HCT116 (cell line): ENCODE results near the gene SNHG17. TPM values are rescaled to one million over a fixed set of nuclear protein-coding genes. Genes with fewer than 3 reads are reported as not detected.

Source experiments
- CBX3 ChIP-seq: IDR thresholded peaks from 2 replicates; pipeline ENCODE4 v1.6.1; 2012; ENCODE audit warnings: low read depth
- EZH2 ChIP-seq: fragments of 200-600 bp; sonication (generic); IDR thresholded peaks from 2 replicates; pipeline ENCODE4 v1.6.1; 2017; ENCODE audit warnings: antibody characterized with exemption, mixed run types
- EZH2phosphoT487 ChIP-seq: fragments of 200-600 bp; IDR thresholded peaks from 2 replicates; pipeline ENCODE4 v1.6.1; 2018; ENCODE audit warnings: antibody characterized with exemption, borderline replicate concordance
- FOSL1 ChIP-seq: IDR thresholded peaks from 2 replicates; pipeline ENCODE4 v1.6.1; 2012; ENCODE audit warnings: low read depth
- POLR2AphosphoS5 ChIP-seq: IDR thresholded peaks from 2 replicates; pipeline ENCODE4 v1.6.1; 2011; ENCODE audit warnings: mild to moderate bottlenecking, low read depth, low read length, moderate library complexity
- REST ChIP-seq: IDR thresholded peaks from 2 replicates; pipeline ENCODE4 v1.6.1; 2012; ENCODE audit warnings: low read depth
- SP1 ChIP-seq: IDR thresholded peaks from 2 replicates; pipeline ENCODE4 v1.6.1; 2012; ENCODE audit warnings: low read depth
- YY1 ChIP-seq: IDR thresholded peaks from 2 replicates; pipeline ENCODE4 v1.6.1; 2011; ENCODE audit warnings: low read length, low read depth, moderate library complexity, mild to moderate bottlenecking; ENCODE audit not compliant: insufficient replicate concordance; ENCODE audit errors: extremely low read depth
- ZBTB33 ChIP-seq: IDR thresholded peaks from 2 replicates; pipeline ENCODE4 v1.6.1; 2011; ENCODE audit warnings: mild to moderate bottlenecking, low read length, moderate library complexity; ENCODE audit not compliant: insufficient replicate concordance; ENCODE audit errors: extremely low read depth
- ZNF274 ChIP-seq: fragments of 200-500 bp; sonication (Bioruptor generic); IDR thresholded peaks from 2 replicates; pipeline ENCODE4 v1.6.1; 2014; ENCODE audit warnings: mild to moderate bottlenecking, low read depth, low read length, inconsistent platforms
- total RNA-seq: library from RNA; stranded (reverse); gene quantifications from one replicate; pipeline ENCODE4 v1.2.1, GENCODE V29; 2021; ENCODE audit not compliant: unreplicated experiment

The SNHG17 gene
- total RNA-seq, 1 experiment from 2014 or later = 65.7 TPM

DNA sequence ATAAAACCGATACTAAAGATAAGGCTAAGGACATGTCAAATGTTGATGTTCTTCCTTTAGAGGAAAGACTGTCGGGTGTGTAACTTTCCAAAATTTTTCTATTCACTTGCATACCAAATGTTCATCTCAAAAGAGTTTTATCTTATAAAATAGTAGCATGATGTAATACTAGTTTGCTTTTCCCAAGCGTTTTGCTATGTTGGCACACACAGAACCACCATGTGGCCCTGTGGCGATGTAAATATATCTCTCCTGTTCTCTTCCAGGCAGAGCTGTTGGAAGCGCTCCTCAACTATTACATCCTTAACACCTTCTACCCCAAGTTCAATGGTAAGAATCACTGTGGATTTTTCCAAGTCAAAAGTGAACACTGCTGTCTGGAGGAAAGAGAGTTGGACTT lies 62.3 kb downstream of the SNHG17 start (continued):
- TF ChIP-seq REST (no peak), POLR2AphosphoS5 (no peak), EZH2 (no peak), CBX3 (no peak), SP1 (no peak), ZBTB33 (no peak), EZH2phosphoT487 (no peak), FOSL1 (no peak), ZNF274 (no peak), YY1 (no peak)

Other genes starting within 250 kb of the SNHG17 start
- gene KIAA1755, start 174.6 kb downstream of the SNHG17 start, total RNA-seq = not detected
- not detected for gene BPI, start 131.2 kb downstream of the SNHG17 start, total RNA-seq
- 0.15 TPM for gene LBP, start 88.8 kb downstream of the SNHG17 start, total RNA-seq
- gene RALGAPB, start 37.5 kb upstream of the SNHG17 start, total RNA-seq = 24.0 TPM
- not detected for gene ADIG, start 145.9 kb upstream of the SNHG17 start, total RNA-seq
- 3.4 TPM for gene ARHGAP40, start 166.5 kb upstream of the SNHG17 start, total RNA-seq